Neural cell (in vitro differentiated cells): ENCODE results near the gene BUD31. TPM values are rescaled to one million over a fixed set of nuclear protein-coding genes. Genes with fewer than 3 reads are reported as not detected.

Experiments used
- H2AFZ ChIP-seq: fragments of 200-600, 300-800 bp; sonication (generic), shearing (Covaris generic); 2 replicates; pipeline ENCODE4 v1.6.0; 2014; ENCODE audit warnings: low read depth, mild to moderate bottlenecking, antibody characterized with exemption, low read length, moderate library complexity
- H3F3A ChIP-seq: fragments of 200-600 bp; shearing (Covaris generic); 2 replicates; pipeline ENCODE4 v1.6.1; 2016; ENCODE audit warnings: mild to moderate bottlenecking, moderate library complexity, mixed read lengths, antibody characterized with exemption, low read length; ENCODE audit not compliant: insufficient read depth, poor library complexity, severe bottlenecking
- H3K27ac ChIP-seq: fragments of 200-600, 300-800 bp; sonication (generic), shearing (Covaris generic); 2 replicates; pipeline ENCODE4 v1.5.1; 2014; ENCODE audit warnings: mild to moderate bottlenecking, low read length, moderate library complexity
- H3K27me3 ChIP-seq: fragments of 300-800, 200-600 bp; sonication (generic), shearing (Covaris generic); 2 replicates; pipeline ENCODE4 v1.6.0; 2014; ENCODE audit warnings: mild to moderate bottlenecking, low read depth, low read length, moderate library complexity; ENCODE audit not compliant: insufficient read depth
- H3K36me3 ChIP-seq: fragments of 300-800, 200-600 bp; sonication (generic), shearing (Covaris generic); 2 replicates; pipeline ENCODE4 v1.5.1; 2014; ENCODE audit warnings: mild to moderate bottlenecking, antibody characterized with exemption, low read length, moderate library complexity; ENCODE audit not compliant: insufficient read depth
- H3K4me2 ChIP-seq: fragments of 300-800, 200-600 bp; sonication (generic), shearing (Covaris generic); 2 replicates; pipeline ENCODE4 v1.6.0; 2014; ENCODE audit warnings: mild to moderate bottlenecking, low read length
- H3K4me3 ChIP-seq: fragments of 300-800, 200-600 bp; sonication (generic), shearing (Covaris generic); 2 replicates; pipeline ENCODE4 v1.5.1; 2014; ENCODE audit warnings: mild to moderate bottlenecking, low read length, moderate library complexity
- H3K79me2 ChIP-seq: fragments of 200-600 bp; shearing (Covaris generic); replicated peaks from 2 replicates; pipeline ENCODE4 v1.6.0; 2014; ENCODE audit warnings: mild to moderate bottlenecking, low read length, moderate library complexity; ENCODE audit not compliant: insufficient read depth
- H3K9ac ChIP-seq: fragments of 300-800, 200-600 bp; sonication (generic), shearing (Covaris generic); 2 replicates; pipeline ENCODE4 v1.6.1; 2016; ENCODE audit warnings: mild to moderate bottlenecking, low read length, mixed read lengths
- H3K9me2 ChIP-seq: fragments of 200-600 bp; shearing (Covaris generic); 2 replicates; pipeline ENCODE4 v1.6.1; 2016; ENCODE audit warnings: mild to moderate bottlenecking, low read length, mixed read lengths; ENCODE audit not compliant: insufficient read depth
- H3K9me3 ChIP-seq: fragments of 200-600, 300-800 bp; sonication (generic), shearing (Covaris generic); 2 replicates; pipeline ENCODE4 v1.6.1; 2016; ENCODE audit warnings: mild to moderate bottlenecking, mixed run types, low read length, moderate library complexity, mixed read lengths
- H4K20me1 ChIP-seq: fragments of 200-600 bp; shearing (Covaris generic); 2 replicates; pipeline ENCODE4 v1.6.1; 2016; ENCODE audit warnings: mild to moderate bottlenecking, mixed run types; ENCODE audit not compliant: insufficient read depth
- CTCF ChIP-seq: fragments of 450-650 bp; IDR thresholded peaks from 2 replicates; pipeline ENCODE4 v1.5.1; 2014; ENCODE audit warnings: antibody characterized with exemption, mild to moderate bottlenecking, moderate library complexity; ENCODE audit not compliant: poor library complexity, severe bottlenecking
- EP300 ChIP-seq: fragments of 450-650 bp; conservative IDR thresholded peaks from 2 replicates; pipeline ENCODE4 v1.6.1; 2014; ENCODE audit warnings: antibody characterized with exemption, mild to moderate bottlenecking, moderate library complexity; ENCODE audit not compliant: poor library complexity, severe bottlenecking
- EZH2 ChIP-seq: fragments of 200-600, 300-800 bp; shearing (Covaris generic), sonication (generic); IDR thresholded peaks from 2 replicates; pipeline ENCODE4 v1.6.1; 2014; ENCODE audit warnings: antibody characterized with exemption, low read length, borderline replicate concordance, mild to moderate bottlenecking; ENCODE audit not compliant: insufficient read depth, poor library complexity, severe bottlenecking
- MXI1 ChIP-seq: fragments of 450-650 bp; conservative IDR thresholded peaks from 2 replicates; pipeline ENCODE4 v1.6.1; 2014; ENCODE audit warnings: antibody characterized with exemption, mild to moderate bottlenecking; ENCODE audit not compliant: poor library complexity, severe bottlenecking
- POLR2AphosphoS5 ChIP-seq: IDR thresholded peaks from 2 replicates; pipeline ENCODE4 v1.6.1; 2012
- RAD21 ChIP-seq: fragments of 450-650 bp; conservative IDR thresholded peaks from 2 replicates; pipeline ENCODE4 v1.6.1; 2014; ENCODE audit warnings: antibody characterized with exemption, mild to moderate bottlenecking, moderate library complexity
- REST ChIP-seq: IDR thresholded peaks from 2 replicates; pipeline ENCODE4 v1.6.1; 2012; ENCODE audit warnings: borderline replicate concordance
- SMC3 ChIP-seq: fragments of 450-650 bp; conservative IDR thresholded peaks from 2 replicates; pipeline ENCODE4 v1.6.1; 2014; ENCODE audit warnings: antibody characterized with exemption, mild to moderate bottlenecking, moderate library complexity; ENCODE audit not compliant: poor library complexity
- TAF1 ChIP-seq: IDR thresholded peaks from 2 replicates; pipeline ENCODE4 v1.6.1; 2012; ENCODE audit warnings: low read depth
- polyA plus RNA-seq: library from polyadenylated mRNA; depleted of rRNA; stranded (reverse); fragments of >200 nt; gene quantifications from 2 replicates; pipeline ENCODE4 v1.2.3, GENCODE V29; 2014

Gene BUD31
- polyA plus RNA-seq, 1 donor from 2014 or later, result 251 TPM

GRCh38 chr7:99437946-99438572 lies 29.3 kb downstream of the BUD31 start:
- TF ChIP-seq MXI1 (no peak), RAD21 (no peak), REST (no peak), CTCF (no peak), SMC3 (no peak), TAF1 (no peak), EZH2 (no peak), POLR2AphosphoS5 (no peak), EP300 (no peak)
- Histone ChIP-seq H3K9ac (peak overlapping the region; percentile 80), H3K9me3 (no peaks in the 10 kb centered on the region), H2AFZ (peak overlapping the region; percentile 80), H3K27me3 (no peaks in the 10 kb centered on the region), H3K4me2 (peak overlapping the region; percentile 45), H3K4me3 (peak overlapping the region; percentile 86), H3K79me2 (peaks cover 31% of the 10 kb centered on the region), H4K20me1 (no peaks in the 10 kb centered on the region), H3K27ac (peak overlapping the region; percentile 51), H3K36me3 (no peaks in the 10 kb centered on the region), H3K9me2 (no peaks in the 10 kb centered on the region), H3F3A (no peaks in the 10 kb centered on the region)

- peak within 1 kb of the TSS; percentile 80 for H2AFZ ChIP-seq
- peak within 1 kb of the TSS; percentile 59 for H3K4me2 ChIP-seq
- H3K36me3 ChIP-seq, result no peaks in the 10 kb centered on the region
- TF ChIP-seq TAF1, result peak; percentile 60
- TF ChIP-seq EP300, result peak; percentile 61
- no peak for TF ChIP-seq EZH2
- TF ChIP-seq CTCF, result no peak
- peak; percentile 71 for TF ChIP-seq POLR2AphosphoS5
- TF ChIP-seq SMC3, result peak; percentile 58
- peak; percentile 94 for TF ChIP-seq MXI1
- no peak for TF ChIP-seq REST
- TF ChIP-seq RAD21, result peak; percentile 52
- H3K9me3 ChIP-seq, result no peaks in the 10 kb centered on the region
- H3K4me3 ChIP-seq, result peak within 1 kb of the TSS; percentile 86
- no peaks in the 10 kb centered on the region for H4K20me1 ChIP-seq
- H3K27ac ChIP-seq, result peak within 1 kb of the TSS; percentile 51
- no peaks in the 10 kb centered on the region for H3K9me2 ChIP-seq
- peak within 1 kb of the TSS; percentile 80 for H3K9ac ChIP-seq
- H3K27me3 ChIP-seq, result no peaks in the 10 kb centered on the region
- H3K79me2 ChIP-seq, result peaks cover 33% of the 10 kb centered on the region
- H3F3A ChIP-seq, result no peaks in the 10 kb centered on the region
These were observed 30.1 kb downstream of the BUD31 start, which contains the start of the genes CPSF4 and PTCD1 for GRCh38 chr7:99438573-99439480. Gene CPSF4, plus strand, starts transcription at chr7:99438943. Its CDS starts 140 bp downstream, at chr7:99439083. Gene PTCD1, minus strand, starts transcription at chr7:99438798. Its CDS starts 3,556 bp downstream, at chr7:99435242.
